H1 (cell line): Measurements from ENCODE around the gene PNPLA3. TPM values are rescaled to one million over a fixed set of nuclear protein-coding genes. Genes with fewer than 3 reads are reported as not detected.

ENCODE experiments used
- CBX8 ChIP-seq: fragments of 300-800, 300-1000 bp; sonication (generic); IDR thresholded peaks from 2 replicates; pipeline ENCODE4 v1.7.1; 2016; ENCODE audit warnings: low read depth, low read length, borderline replicate concordance
- CHD2 ChIP-seq: IDR thresholded peaks from 2 replicates; pipeline ENCODE4 v1.6.1; 2012; ENCODE audit warnings: low read length, improper control_type of control experiment
- EGR1 ChIP-seq: IDR thresholded peaks from 2 replicates; pipeline ENCODE4 v1.6.1; 2011; ENCODE audit warnings: low read depth, low read length, borderline replicate concordance
- GABPA ChIP-seq: IDR thresholded peaks from 2 replicates; pipeline ENCODE4 v1.6.1; 2011; ENCODE audit warnings: mild to moderate bottlenecking, low read length, moderate library complexity, borderline replicate concordance; ENCODE audit not compliant: insufficient read depth
- GTF2F1 ChIP-seq: IDR thresholded peaks from 2 replicates; pipeline ENCODE4 v1.6.1; 2012; ENCODE audit warnings: low read depth, low read length, improper control_type of control experiment, borderline replicate concordance
- MAFK ChIP-seq: IDR thresholded peaks from 2 replicates; pipeline ENCODE4 v1.6.1; 2012; ENCODE audit warnings: low read depth, mild to moderate bottlenecking, improper control_type of control experiment, low read length
- MAX ChIP-seq: IDR thresholded peaks from 2 replicates; pipeline ENCODE4 v1.6.1; 2012; ENCODE audit warnings: inconsistent platforms
- RAD21 ChIP-seq, 2 experiments: IDR thresholded peaks in 1 of 2; conservative IDR thresholded peaks in 1 of 2; 2 replicates each; pipeline ENCODE4 v1.6.1; 2011; ENCODE audit warnings: low read depth in 2 of 2, low read length in 2 of 2, improper control_type of control experiment in 1 of 2, inconsistent platforms in 1 of 2, mild to moderate bottlenecking in 1 of 2, moderate library complexity in 1 of 2
- SAP30 ChIP-seq: fragments of 300-600 bp; sonication (generic); IDR thresholded peaks from 2 replicates; pipeline ENCODE4 v1.7.1; 2012; ENCODE audit warnings: low read length, moderate library complexity, mild to moderate bottlenecking, inconsistent platforms; ENCODE audit not compliant: insufficient read depth, insufficient replicate concordance
- SIX5 ChIP-seq: IDR thresholded peaks from 2 replicates; pipeline ENCODE4 v1.6.1; 2011; ENCODE audit warnings: mild to moderate bottlenecking, low read depth, low read length
- SP1 ChIP-seq: IDR thresholded peaks from 2 replicates; pipeline ENCODE4 v1.6.1; 2011; ENCODE audit warnings: low read depth, low read length
- TCF12 ChIP-seq: IDR thresholded peaks from 2 replicates; pipeline ENCODE4 v1.6.1; 2011; ENCODE audit warnings: low read depth, mild to moderate bottlenecking, low read length
- TEAD4 ChIP-seq: IDR thresholded peaks from 2 replicates; pipeline ENCODE4 v1.6.1; 2012; ENCODE audit warnings: low read depth, low read length, inconsistent platforms, mixed read lengths
- polyA plus RNA-seq, 7 experiments: library from polyadenylated mRNA; depleted of rRNA in 3 of 7; stranded (reverse) in 5 of 7; unstranded in 2 of 7; fragments of >200 nt in 5 of 7; fragments of 200-250 nt in 2 of 7; gene quantifications; 1 replicate in 5 of 7; 2 replicates in 1 of 7; 4 replicates in 1 of 7; pipeline versions ENCODE4 v1.2.1 to v1.2.3, GENCODE V29; 2011 to 2013; ENCODE audit warnings: missing spikeins in 2 of 7, mixed read lengths in 2 of 7
- total RNA-seq: library from RNA; stranded (reverse); fragmentation: NEBNext Ultra II Directional; extraction: Animal tissue kit (Norgen Biotek cat#: 25700); gene quantifications from 2 replicates; pipeline ENCODE4 v1.2.1, GENCODE V29; 2021
- TF ChIP-seq, protein P1 (sequence below): IDR thresholded peaks from 2 replicates; pipeline ENCODE4 v1.6.1; 2012; ENCODE audit warnings: low read length, inconsistent platforms

The PNPLA3 gene
- total and polyA plus RNA-seq, 2 of the 8 experiments (the other 6 are each of a cell fraction or from before 2014, with no cell fraction given) = 17.5 to 23.4 TPM

- TF ChIP-seq SAP30 = no peak
- TF ChIP-seq GABPA = no peak
- TF ChIP-seq CBX8 = no peak
- TF ChIP-seq EGR1 = no peak
- TF ChIP-seq GTF2F1 = no peak
- no peak for TF ChIP-seq SP1
- no peak for TF ChIP-seq MAX
- TF ChIP-seq SIX5 = no peak
- no peak for TF ChIP-seq MAFK
- TF ChIP-seq CHD2 = no peak
- TF ChIP-seq TCF12 = no peak
- peak; percentile 78 to 86 for TF ChIP-seq RAD21 (IDR thresholded peaks at IDR 0.05 in 1 of 2, conservative IDR thresholded peaks at IDR 0.05 in 1 of 2; ENCODE audit: low read depth in 2 of 2, low read length in 2 of 2)
- TF ChIP-seq, protein P1, sequence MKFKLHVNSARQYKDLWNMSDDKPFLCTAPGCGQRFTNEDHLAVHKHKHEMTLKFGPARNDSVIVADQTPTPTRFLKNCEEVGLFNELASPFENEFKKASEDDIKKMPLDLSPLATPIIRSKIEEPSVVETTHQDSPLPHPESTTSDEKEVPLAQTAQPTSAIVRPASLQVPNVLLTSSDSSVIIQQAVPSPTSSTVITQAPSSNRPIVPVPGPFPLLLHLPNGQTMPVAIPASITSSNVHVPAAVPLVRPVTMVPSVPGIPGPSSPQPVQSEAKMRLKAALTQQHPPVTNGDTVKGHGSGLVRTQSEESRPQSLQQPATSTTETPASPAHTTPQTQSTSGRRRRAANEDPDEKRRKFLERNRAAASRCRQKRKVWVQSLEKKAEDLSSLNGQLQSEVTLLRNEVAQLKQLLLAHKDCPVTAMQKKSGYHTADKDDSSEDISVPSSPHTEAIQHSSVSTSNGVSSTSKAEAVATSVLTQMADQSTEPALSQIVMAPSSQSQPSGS = no peak
- TF ChIP-seq TEAD4 = 0 out of 2 replicates have a peak, but pooled peaks have one; percentile 4
Measured at GRCh38 chr22:43884600-43885318, 38.8 kb upstream of the PNPLA3 start (continued).
